ENCODE data around the gene YAF2. TPM values are rescaled to one million over a fixed set of nuclear protein-coding genes. Genes with fewer than 3 reads are reported as not detected.
A peak's percentile ranks its signal among the peaks of the same experiment; 100 is the strongest.
"Not testable (repeated sequence)": the region's sequence is repeated elsewhere in the genome, so short reads cannot be mapped to it uniquely, and the experiment has no call there.

Gene YAF2
- total RNA-seq, 1 experiment from 2014 or later = 81.7 TPM

DNA sequence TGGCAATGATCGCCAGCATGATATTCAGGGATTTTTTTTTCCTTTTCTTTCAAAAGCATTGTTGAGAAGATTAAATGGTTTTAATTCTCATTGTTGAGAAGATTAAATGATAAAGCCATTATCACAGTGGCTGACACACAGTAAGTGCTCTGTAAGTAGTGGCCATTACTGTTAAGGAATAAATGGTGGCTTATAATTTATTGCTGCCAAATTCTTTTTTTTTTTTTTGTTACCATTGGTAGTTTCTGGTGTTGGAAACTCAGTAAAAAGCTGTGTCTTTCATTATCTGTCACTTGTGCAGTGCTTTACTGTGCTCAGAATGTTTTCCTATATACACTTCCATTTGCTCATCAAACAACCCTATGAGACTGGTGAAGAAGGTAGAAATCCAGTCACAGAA, 15.3 kb downstream of the YAF2 start:
- Histone ChIP-seq H3K36me3 (ENCODE audit: insufficient read depth, low read length) (peaks cover 7% of the 10 kb centered on the region), H3K27me3 (ENCODE audit: low read length) (no peaks in the 10 kb centered on the region), H3K9ac (ENCODE audit: low read length) (no peak overlapping the region), H4K20me1 (ENCODE audit: insufficient read depth, low read depth, low read length) (no peaks in the 10 kb centered on the region), H3K9me3 (ENCODE audit: low read length) (no peaks in the 10 kb centered on the region), H3K4me2 (ENCODE audit: low read depth, low read length, poor library complexity, severe bottlenecking) (no peak overlapping the region), H3K27ac (ENCODE audit: low read length) (no peak overlapping the region), H3K4me3 (ENCODE audit: low read length) (no peak overlapping the region), H3K79me2 (ENCODE audit: low read length) (peaks cover 77% of the 10 kb centered on the region), H3K9me2 (replicated peaks; ENCODE audit: insufficient read depth, low read length) (no peaks in the 10 kb centered on the region), H2AFZ (ENCODE audit: low read length) (no peak overlapping the region), H3K4me1 (ENCODE audit: low read length) (peaks cover 44% of the 10 kb centered on the region)
- no peak for DNase-seq

DNA sequence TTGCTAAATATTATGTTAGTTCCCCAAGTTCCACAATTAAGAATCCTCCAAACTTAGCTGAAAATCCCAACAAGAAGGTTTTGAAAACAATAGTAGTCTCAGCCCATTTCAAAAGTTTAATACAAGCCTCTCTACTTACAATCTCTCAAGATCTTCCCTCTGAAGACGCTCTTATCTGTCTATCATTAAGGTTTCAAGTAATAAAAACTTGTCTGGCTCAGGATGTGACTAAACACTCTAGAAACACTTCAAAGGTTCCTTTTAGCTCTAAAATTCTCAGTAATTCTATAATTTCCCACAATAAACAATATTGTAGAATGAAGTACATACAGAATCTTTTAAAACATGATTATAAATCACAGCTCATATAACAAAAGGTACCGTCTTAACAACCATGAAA, 16.3 kb downstream of the YAF2 start:
- Histone ChIP-seq H4K20me1 (ENCODE audit: insufficient read depth, low read depth, low read length) (no peaks in the 10 kb centered on the region), H3K4me1 (ENCODE audit: low read length) (peaks cover 50% of the 10 kb centered on the region), H3K9me2 (replicated peaks; ENCODE audit: insufficient read depth, low read length) (no peaks in the 10 kb centered on the region), H3K36me3 (ENCODE audit: insufficient read depth, low read length) (peaks cover 7% of the 10 kb centered on the region), H3K27ac (ENCODE audit: low read length) (0 out of 2 replicates have a peak overlapping the region, but pooled peaks have one; percentile 5), H3K9me3 (ENCODE audit: low read length) (no peaks in the 10 kb centered on the region), H3K9ac (ENCODE audit: low read length) (no peak overlapping the region), H3K4me2 (ENCODE audit: low read depth, low read length, poor library complexity, severe bottlenecking) (no peak overlapping the region), H2AFZ (ENCODE audit: low read length) (no peak overlapping the region), H3K4me3 (ENCODE audit: low read length) (no peak overlapping the region), H3K79me2 (ENCODE audit: low read length) (peaks cover 87% of the 10 kb centered on the region), H3K27me3 (ENCODE audit: low read length) (no peaks in the 10 kb centered on the region)
- DNase-seq = no peak

DNA sequence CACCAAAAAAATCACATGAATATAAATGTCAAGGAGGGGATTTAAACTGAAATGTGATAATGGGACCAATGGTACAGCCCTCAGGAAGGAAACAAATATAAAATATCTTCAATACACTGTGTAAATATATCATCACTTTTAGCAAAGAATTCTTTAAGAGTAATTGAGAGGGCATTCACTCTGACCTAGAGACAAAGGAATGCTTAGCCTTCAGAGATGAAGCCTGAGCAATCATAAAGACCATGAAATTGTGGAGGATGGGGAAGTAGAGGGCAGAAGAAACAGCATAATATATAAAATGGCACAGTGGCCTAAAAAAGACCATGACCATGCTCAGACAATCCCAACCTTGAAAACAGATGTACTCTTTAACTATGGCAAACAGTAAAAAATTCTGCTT, 20.4 kb downstream of the YAF2 start:
- no peaks in the 10 kb centered on the region for H3K9me2 ChIP-seq (replicated peaks; ENCODE audit: insufficient read depth, low read length)
- H4K20me1 ChIP-seq (ENCODE audit: insufficient read depth, low read depth, low read length) = no peaks in the 10 kb centered on the region
- no peak overlapping the region for H3K4me2 ChIP-seq (ENCODE audit: low read depth, low read length, poor library complexity, severe bottlenecking)

DNA sequence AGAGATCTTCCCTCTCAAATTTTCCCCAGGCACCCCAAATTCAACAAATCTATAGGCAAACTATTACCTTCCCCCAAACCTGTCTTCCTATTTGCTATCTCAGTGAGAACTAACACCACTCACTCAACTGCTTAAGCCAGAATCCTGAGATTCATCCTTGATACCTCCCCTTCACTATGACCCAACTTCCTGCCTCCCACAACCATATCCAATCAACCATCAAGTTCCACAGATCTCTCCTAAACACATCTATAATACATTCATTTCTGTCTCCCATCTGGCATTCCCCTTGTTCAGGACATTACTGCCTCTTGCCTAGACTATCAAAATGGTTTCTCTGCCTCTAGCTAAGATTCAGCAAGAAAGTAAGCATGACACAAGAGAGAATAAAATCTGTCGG, 21.3 kb downstream of the YAF2 start:
- Histone ChIP-seq H3K4me3 (ENCODE audit: low read length) (no peak overlapping the region), H3K4me1 (ENCODE audit: low read length) (peaks cover 77% of the 10 kb centered on the region), H3K9me2 (replicated peaks; ENCODE audit: insufficient read depth, low read length) (no peaks in the 10 kb centered on the region), H3K79me2 (ENCODE audit: low read length) (peaks cover 97% of the 10 kb centered on the region), H4K20me1 (ENCODE audit: insufficient read depth, low read depth, low read length) (no peaks in the 10 kb centered on the region), H3K4me2 (ENCODE audit: low read depth, low read length, poor library complexity, severe bottlenecking) (no peak overlapping the region), H3K9ac (ENCODE audit: low read length) (no peak overlapping the region), H3K27me3 (ENCODE audit: low read length) (no peaks in the 10 kb centered on the region), H3K27ac (ENCODE audit: low read length) (peak overlapping the region; percentile 10), H3K9me3 (ENCODE audit: low read length) (no peaks in the 10 kb centered on the region), H3K36me3 (ENCODE audit: insufficient read depth, low read length) (peaks cover 3% of the 10 kb centered on the region; the same call in 1 of the 2 replicates), H2AFZ (ENCODE audit: low read length) (no peak overlapping the region)
- no peak for DNase-seq

More for the DNA sequence above, 20.4 kb downstream of the YAF2 start:
- Histone ChIP-seq H3K9ac (ENCODE audit: low read length) (no peak overlapping the region), H3K27ac (ENCODE audit: low read length) (no peak overlapping the region), H3K4me1 (ENCODE audit: low read length) (peaks cover 81% of the 10 kb centered on the region), H2AFZ (ENCODE audit: low read length) (no peak overlapping the region), H3K79me2 (ENCODE audit: low read length) (peaks cover 98% of the 10 kb centered on the region), H3K27me3 (ENCODE audit: low read length) (no peaks in the 10 kb centered on the region), H3K4me3 (ENCODE audit: low read length) (no peak overlapping the region), H3K9me3 (ENCODE audit: low read length) (no peaks in the 10 kb centered on the region), H3K36me3 (ENCODE audit: insufficient read depth, low read length) (no peaks in the 10 kb centered on the region)
- no peak for DNase-seq

DNA sequence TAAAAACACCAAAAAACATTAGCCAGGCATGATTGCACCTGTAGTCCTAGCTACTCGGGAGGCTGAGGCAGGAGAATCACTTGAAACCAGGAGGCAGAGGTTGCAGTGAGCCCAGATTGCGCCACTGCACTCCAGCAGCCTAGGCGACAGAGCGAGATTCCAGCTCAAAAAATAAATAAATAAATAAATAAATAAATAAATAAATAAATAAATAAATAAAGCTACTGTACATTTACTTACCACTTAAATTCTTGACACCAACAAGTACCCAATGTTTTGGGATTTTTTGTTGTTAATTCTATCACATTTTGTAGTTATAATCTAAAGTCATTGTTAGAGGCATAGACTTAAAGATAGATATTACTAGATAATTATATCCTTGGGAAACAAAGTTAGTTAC, 22.3 kb downstream of the YAF2 start:
- H3K4me2 ChIP-seq (ENCODE audit: low read depth, low read length, poor library complexity, severe bottlenecking); H2AFZ ChIP-seq (ENCODE audit: low read length); H3K9me2 ChIP-seq (replicated peaks; ENCODE audit: insufficient read depth, low read length); DNase-seq; H3K4me3 ChIP-seq (ENCODE audit: low read length); H3K9ac ChIP-seq (ENCODE audit: low read length); H4K20me1 ChIP-seq (ENCODE audit: insufficient read depth, low read depth, low read length); H3K27me3 ChIP-seq (ENCODE audit: low read length); H3K9me3 ChIP-seq (ENCODE audit: low read length); H3K36me3 ChIP-seq (ENCODE audit: insufficient read depth, low read length): not testable (repeated sequence)
- Histone ChIP-seq H3K27ac (ENCODE audit: low read length) (peak overlapping the region; percentile 10; the same call in 1 of the 2 replicates), H3K4me1 (ENCODE audit: low read length) (peaks cover 69% of the 10 kb centered on the region), H3K79me2 (ENCODE audit: low read length) (peaks cover 93% of the 10 kb centered on the region)

DNA sequence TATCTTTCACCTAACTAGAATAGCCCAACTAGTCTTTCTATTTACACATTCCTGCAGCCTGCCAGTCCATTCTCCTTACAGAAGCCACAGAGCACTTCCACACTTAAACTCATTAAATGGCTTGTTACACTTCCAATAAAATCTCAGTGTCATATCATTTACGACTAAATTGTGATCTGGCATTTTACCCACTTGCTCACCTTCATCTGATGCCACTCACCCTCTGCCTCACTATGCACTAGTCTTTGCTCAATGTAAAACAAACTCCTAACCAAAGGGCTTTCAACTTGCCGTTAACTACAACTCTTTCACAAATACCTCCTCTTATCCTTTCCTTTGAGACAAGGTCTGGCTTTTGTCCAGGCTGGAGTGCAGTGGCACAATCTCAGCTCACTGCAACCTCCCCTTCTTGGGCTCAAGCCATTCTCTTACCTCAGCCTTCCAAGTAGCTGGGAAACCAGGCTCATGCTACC, 24.1 kb downstream of the YAF2 start:
- Histone ChIP-seq H3K27me3 (ENCODE audit: low read length) (no peaks in the 10 kb centered on the region), H3K9ac (ENCODE audit: low read length) (no peak overlapping the region), H3K4me1 (ENCODE audit: low read length) (peaks cover 51% of the 10 kb centered on the region), H2AFZ (ENCODE audit: low read length) (no peak overlapping the region), H3K36me3 (ENCODE audit: insufficient read depth, low read length) (peaks cover 8% of the 10 kb centered on the region; the same call in 1 of the 2 replicates), H3K4me2 (ENCODE audit: low read depth, low read length, poor library complexity, severe bottlenecking) (no peak overlapping the region), H3K9me3 (ENCODE audit: low read length) (no peaks in the 10 kb centered on the region), H3K4me3 (ENCODE audit: low read length) (no peak overlapping the region), H3K9me2 (replicated peaks; ENCODE audit: insufficient read depth, low read length) (no peaks in the 10 kb centered on the region), H3K79me2 (ENCODE audit: low read length) (peaks cover 93% of the 10 kb centered on the region), H4K20me1 (ENCODE audit: insufficient read depth, low read depth, low read length) (no peaks in the 10 kb centered on the region), H3K27ac (ENCODE audit: low read length) (no peak overlapping the region)
- no peak for DNase-seq

DNA sequence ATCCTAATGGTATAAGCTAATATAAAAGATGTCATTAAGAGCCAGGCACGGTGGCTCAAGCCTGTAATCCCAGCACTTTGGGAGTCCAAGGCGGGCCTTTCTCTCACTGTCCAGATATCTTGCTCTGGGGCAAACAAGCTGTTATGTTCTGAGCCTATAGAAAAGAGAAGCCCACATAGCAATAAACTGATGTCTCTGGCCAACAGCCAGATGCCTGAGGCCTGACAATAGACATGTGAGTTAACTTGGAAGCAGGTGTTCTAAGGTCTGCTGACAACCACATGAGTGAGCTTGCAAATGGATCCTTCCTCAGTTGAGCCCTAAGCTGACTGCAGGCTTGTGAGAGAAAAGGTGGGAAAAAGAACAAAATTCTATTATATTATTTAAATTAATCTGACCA, 25.0 kb downstream of the YAF2 start:
- Histone ChIP-seq H3K79me2 (ENCODE audit: low read length) (peaks cover 90% of the 10 kb centered on the region), H3K4me3 (ENCODE audit: low read length) (no peak overlapping the region), H3K9ac (ENCODE audit: low read length) (no peak overlapping the region), H3K27ac (ENCODE audit: low read length) (no peak overlapping the region), H3K9me2 (replicated peaks; ENCODE audit: insufficient read depth, low read length) (no peaks in the 10 kb centered on the region), H3K4me2 (ENCODE audit: low read depth, low read length, poor library complexity, severe bottlenecking) (no peak overlapping the region), H4K20me1 (ENCODE audit: insufficient read depth, low read depth, low read length) (no peaks in the 10 kb centered on the region), H3K27me3 (ENCODE audit: low read length) (no peaks in the 10 kb centered on the region), H3K36me3 (ENCODE audit: insufficient read depth, low read length) (peaks cover 14% of the 10 kb centered on the region; the same call in 1 of the 2 replicates), H3K4me1 (ENCODE audit: low read length) (peaks cover 41% of the 10 kb centered on the region), H2AFZ (ENCODE audit: low read length) (no peak overlapping the region), H3K9me3 (ENCODE audit: low read length) (no peaks in the 10 kb centered on the region)
- DNase-seq = no peak

DNA sequence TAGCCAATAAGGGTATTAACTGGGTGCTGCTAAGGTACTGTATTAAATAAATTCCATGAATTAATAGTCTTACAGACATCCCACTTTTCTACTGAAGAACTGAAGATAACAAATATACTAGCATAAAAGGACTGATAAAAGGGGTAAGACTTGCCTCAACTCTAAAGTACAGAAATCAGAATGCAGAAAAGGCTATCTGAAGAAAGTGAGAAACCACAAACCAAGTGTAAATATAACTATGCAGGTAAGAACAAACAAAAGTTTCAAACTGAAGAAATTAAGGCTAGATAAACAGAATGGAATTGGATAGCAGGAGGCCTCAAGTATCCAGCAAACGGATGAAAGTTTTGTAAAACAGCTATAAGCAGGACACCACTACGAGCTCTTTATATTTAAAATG, 29.5 kb downstream of the YAF2 start:
- Histone ChIP-seq H3K4me2 (ENCODE audit: low read depth, low read length, poor library complexity, severe bottlenecking) (no peak overlapping the region), H4K20me1 (ENCODE audit: insufficient read depth, low read depth, low read length) (no peaks in the 10 kb centered on the region), H3K9ac (ENCODE audit: low read length) (no peak overlapping the region), H3K27ac (ENCODE audit: low read length) (no peak overlapping the region), H3K4me3 (ENCODE audit: low read length) (no peak overlapping the region), H3K79me2 (ENCODE audit: low read length) (peaks cover 84% of the 10 kb centered on the region), H3K9me2 (replicated peaks; ENCODE audit: insufficient read depth, low read length) (no peaks in the 10 kb centered on the region), H3K27me3 (ENCODE audit: low read length) (no peaks in the 10 kb centered on the region), H2AFZ (ENCODE audit: low read length) (no peak overlapping the region), H3K36me3 (ENCODE audit: insufficient read depth, low read length) (peaks cover 31% of the 10 kb centered on the region; the same call in 1 of the 2 replicates), H3K4me1 (ENCODE audit: low read length) (peaks cover 22% of the 10 kb centered on the region), H3K9me3 (ENCODE audit: low read length) (no peaks in the 10 kb centered on the region)
- no peak for DNase-seq
